IMR-90 (cell line): ENCODE measurements around the gene PHKB. TPM values are rescaled to one million over a fixed set of nuclear protein-coding genes. Genes with fewer than 3 reads are reported as not detected.

Source experiments
- ATAC-seq: fragments of 200-7000 bp; cut with Tn5 transposase; 2 replicates; pipeline ENCODE4 v1.9.1; 2020; ENCODE audit warnings: low read depth, mild to moderate bottlenecking, moderate library complexity
- BruUV-seq: library from RNA; stranded (reverse); fragments of 400-500 nt; replicated peaks from 2 replicates; lab custom pipeline; 2021; lab: Mats Ljungman, UMichigan
- CTCF ChIA-PET: fragments of 300-600 bp; formaldehyde crosslinking; extraction: SDS; loops from one replicate; lab custom pipeline; 2021; ENCODE audit warnings: antibody characterized with exemption; lab: Yijun Ruan, JAX
- POLR2A ChIA-PET: fragments of 300-600 bp; sonication (Branson Sonifier 250); formaldehyde crosslinking; loops from one replicate; lab custom pipeline; 2022; ENCODE audit warnings: antibody characterized with exemption; ENCODE audit not compliant: unreplicated experiment; lab: Charles Lee
- DNase-seq: peaks from one replicate; pipeline ENCODE4 v3.0.0; 2013
- H2AFZ ChIP-seq: replicated peaks from 2 replicates; pipeline ENCODE3; 2013; ENCODE audit warnings: low read length, mild to moderate bottlenecking; ENCODE audit not compliant: poor library complexity
- H2AK5ac ChIP-seq: 2 replicates; pipeline ENCODE4 v1.6.1; 2013; ENCODE audit warnings: low read depth, low read length, inconsistent platforms
- H2AK9ac ChIP-seq: replicated peaks from 2 replicates; pipeline ENCODE3; 2013; ENCODE audit warnings: mild to moderate bottlenecking, low read depth, low read length, moderate library complexity; ENCODE audit not compliant: poor library complexity
- H2BK120ac ChIP-seq: 2 replicates; pipeline ENCODE4 v1.6.1; 2013; ENCODE audit warnings: low read depth, low read length, inconsistent platforms
- H2BK15ac ChIP-seq: 3 replicates; pipeline ENCODE4 v1.6.1; 2013; ENCODE audit warnings: low read depth, low read length, inconsistent platforms
- H2BK20ac ChIP-seq: 2 replicates; pipeline ENCODE4 v1.6.1; 2013; ENCODE audit warnings: low read depth, mild to moderate bottlenecking, inconsistent platforms, low read length, moderate library complexity
- H2BK5ac ChIP-seq: 2 replicates; pipeline ENCODE4 v1.6.1; 2013; ENCODE audit warnings: mild to moderate bottlenecking, low read depth, low read length, inconsistent platforms; ENCODE audit not compliant: poor library complexity, severe bottlenecking
- H3K14ac ChIP-seq: replicated peaks from 2 replicates; pipeline ENCODE4 v1.6.1; 2013; ENCODE audit warnings: low read depth, low read length, inconsistent platforms
- H3K18ac ChIP-seq: 2 replicates; pipeline ENCODE4 v1.6.1; 2013; ENCODE audit warnings: low read depth, low read length, control low read depth
- H3K23ac ChIP-seq: 2 replicates; pipeline ENCODE4 v1.6.1; 2013; ENCODE audit warnings: low read depth, low read length, inconsistent platforms
- H3K27ac ChIP-seq: 2 replicates; pipeline ENCODE4 v1.5.1; 2013; ENCODE audit warnings: mild to moderate bottlenecking, control low read depth, low read length; ENCODE audit not compliant: insufficient read depth
- H3K27me3 ChIP-seq: 2 replicates; pipeline ENCODE4 v1.6.1; 2013; ENCODE audit warnings: low read length; ENCODE audit not compliant: control insufficient read depth, insufficient read depth
- H3K36me3 ChIP-seq: 2 replicates; pipeline ENCODE4 v1.6.1; 2013; ENCODE audit warnings: low read length, mixed read lengths; ENCODE audit not compliant: control insufficient read depth, insufficient read depth
- H3K4ac ChIP-seq: 2 replicates; pipeline ENCODE4 v1.6.1; 2013; ENCODE audit warnings: low read depth, low read length, inconsistent platforms
- H3K4me1 ChIP-seq: 2 replicates; pipeline ENCODE4 v1.6.1; 2013; ENCODE audit warnings: low read length, mixed read lengths; ENCODE audit not compliant: control insufficient read depth, insufficient read depth
- H3K4me2 ChIP-seq: 2 replicates; pipeline ENCODE4 v1.6.1; 2013; ENCODE audit warnings: low read depth, mild to moderate bottlenecking, control low read depth, low read length, moderate library complexity
- H3K4me3 ChIP-seq: 2 replicates; pipeline ENCODE4 v1.5.1; 2013; ENCODE audit warnings: low read depth, mild to moderate bottlenecking, control low read depth, low read length, moderate library complexity; ENCODE audit not compliant: insufficient read depth
- H3K56ac ChIP-seq: 2 replicates; pipeline ENCODE4 v1.6.1; 2013; ENCODE audit warnings: low read length, inconsistent platforms; ENCODE audit not compliant: insufficient read depth; ENCODE audit errors: extremely low read depth
- H3K79me1 ChIP-seq, 2 experiments: 2 replicates each; pipeline ENCODE4 v1.6.1; 2013; ENCODE audit warnings: low read length in 2 of 2, inconsistent platforms in 1 of 2, low read depth in 1 of 2
- H3K9ac ChIP-seq: 2 replicates; pipeline ENCODE4 v1.6.1; 2013; ENCODE audit warnings: low read depth, low read length, control low read depth
- H3K9me1 ChIP-seq: 2 replicates; pipeline ENCODE4 v1.6.1; 2013; ENCODE audit warnings: low read length, inconsistent platforms; ENCODE audit not compliant: insufficient read depth
- H3K9me3 ChIP-seq: 2 replicates; pipeline ENCODE4 v1.6.1; 2013; ENCODE audit warnings: low read length; ENCODE audit not compliant: control insufficient read depth, insufficient read depth
- H4K20me1 ChIP-seq: 2 replicates; pipeline ENCODE4 v1.6.1; 2013; ENCODE audit warnings: low read length, inconsistent platforms; ENCODE audit not compliant: insufficient read depth
- H4K5ac ChIP-seq: 2 replicates; pipeline ENCODE4 v1.6.1; 2013; ENCODE audit warnings: mild to moderate bottlenecking, low read depth, low read length, control low read depth
- H4K8ac ChIP-seq, 2 experiments: 2 replicates each; pipeline ENCODE4 v1.6.1; 2013; ENCODE audit warnings: low read depth in 2 of 2, low read length in 2 of 2, control low read depth in 1 of 2, inconsistent platforms in 1 of 2
- H4K91ac ChIP-seq: 2 replicates; pipeline ENCODE4 v1.6.1; 2013; ENCODE audit warnings: low read depth, low read length, inconsistent platforms; ENCODE audit not compliant: insufficient read depth
- CTCF ChIP-seq: conservative IDR thresholded peaks from 2 replicates; pipeline ENCODE4 v1.5.1; 2012; ENCODE audit warnings: mild to moderate bottlenecking, low read depth, low read length, improper control_type of control experiment
- MAFK ChIP-seq: IDR thresholded peaks from 2 replicates; pipeline ENCODE4 v1.6.1; 2012; ENCODE audit warnings: low read depth, low read length, improper control_type of control experiment
- WGBS, 2 experiments: methylation state at CpG; one replicate each; pipeline versions ENCODE4 v1.1.5 to v1.1.7; 2013; ENCODE audit warnings: missing lambda C conversion rate in 2 of 2; ENCODE audit not compliant: insufficient read length in 1 of 2; ENCODE audit errors: extremely low coverage in 2 of 2; 5-methylcytosine and 5-hydroxymethylcytosine counted together
- dilution Hi-C: fragments of 300-500 bp; cut with HindIII; formaldehyde crosslinking; loops from one replicate; pipeline ENCODE4 v1.14.3; 2018; ENCODE audit warnings: low sequenced_read_pairs; ENCODE audit not compliant: unreplicated experiment
- in situ Hi-C: fragments of 300-500 bp; cut with MboI; formaldehyde crosslinking; loops from 3 replicates; pipeline ENCODE4 v1.14.3; 2019; ENCODE audit warnings: low sequenced_read_pairs, inconsistent platforms, mixed read lengths
- intact Hi-C: fragments of 100-400 bp; cut with micrococcal nuclease; formaldehyde crosslinking; loops from 2 replicates; pipeline ENCODE4 v1.10.0; 2022
- polyA plus RNA-seq, 3 experiments: library from polyadenylated mRNA; depleted of rRNA; stranded (reverse); fragments of >200 nt; gene quantifications; 2 replicates each; pipeline ENCODE4 v1.2.3, GENCODE V29; 2012; ENCODE audit warnings: low replicate concordance in 1 of 3
- total RNA-seq: library from RNA; depleted of rRNA; stranded (reverse); fragments of >200 nt; gene quantifications from 2 replicates; pipeline ENCODE4 v1.2.3, GENCODE V29; 2012

PHKB gene
- total and polyA plus RNA-seq, 2 of the 4 experiments (the other 2 are of a cell fraction) = 24.2 to 58.6 TPM

- H3K79me1 ChIP-seq = peaks cover 0 to 6% of the 10 kb centered on the region in 2 experiments; a peak in 1 of 4 replicates
- no CpG with 5 or more reads among the region's 3 CpGs for WGBS, 2 experiments
- BruUV-seq = no TSS peak
- TF ChIP-seq CTCF (no peak), MAFK (peak; percentile 29; the same call in 1 of the 2 replicates)
- no peak overlapping the region for H3K18ac ChIP-seq
- H3K36me3 ChIP-seq = 0 out of 2 replicates have a peak, but pooled peaks cover 2% of the 10 kb centered on the region
- H3K27me3 ChIP-seq = no peaks in the 10 kb centered on the region
- H2AK9ac ChIP-seq = no peak overlapping the region
- no peak overlapping the region for H4K91ac ChIP-seq
- no peak overlapping the region for H3K4me3 ChIP-seq
- no peak overlapping the region for H2AFZ ChIP-seq
- no peak overlapping the region for H4K8ac ChIP-seq
- H2BK15ac ChIP-seq = no peak overlapping the region
- dilution Hi-C loops (no loop called here), intact Hi-C loops (no loop called here), in situ Hi-C loops (no loop called here)
- H2BK120ac ChIP-seq = no peak overlapping the region
- H3K14ac ChIP-seq = no peak overlapping the region
- ATAC-seq (no peak), DNase-seq (no peak)
- H3K4me1 ChIP-seq = no peaks in the 10 kb centered on the region
- no peak overlapping the region for H3K27ac ChIP-seq
- ChIA-PET CTCF (no interaction called here), POLR2A (no interaction called here)
- H3K9ac ChIP-seq = no peak overlapping the region
- H3K56ac ChIP-seq = no peak overlapping the region
- no peak overlapping the region for H2BK5ac ChIP-seq
- no peaks in the 10 kb centered on the region for H3K9me3 ChIP-seq
- H3K23ac ChIP-seq = no peak overlapping the region
- H4K20me1 ChIP-seq = no peaks in the 10 kb centered on the region
- no peak overlapping the region for H2BK20ac ChIP-seq
- no peak overlapping the region for H4K5ac ChIP-seq
- no peak overlapping the region for H3K4ac ChIP-seq
- H3K4me2 ChIP-seq = no peak overlapping the region
- no peak overlapping the region for H2AK5ac ChIP-seq
- H3K9me1 ChIP-seq = no peaks in the 10 kb centered on the region
These were observed 156.6 kb downstream of the PHKB start for GRCh38 chr16:47617732-47618131.
